ENCODE measurements around the gene SNCAIP.

DNA sequence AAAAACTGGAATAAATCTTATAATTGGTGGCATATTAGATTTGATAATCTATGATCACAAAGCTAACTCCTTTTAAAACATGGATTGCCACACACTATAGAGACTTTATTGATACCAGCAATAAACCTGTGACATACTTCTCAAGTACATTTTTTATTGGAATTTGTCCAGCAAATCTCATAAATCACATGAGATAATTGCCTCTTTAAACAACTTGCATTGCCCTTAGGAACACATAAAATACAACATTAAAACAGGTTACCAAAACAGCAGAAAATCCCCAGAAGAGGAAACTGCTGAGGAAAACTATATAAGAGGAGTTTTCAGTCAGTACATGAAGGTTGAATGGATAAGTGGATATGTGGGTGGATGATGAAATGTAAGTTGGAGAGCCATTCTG is 124.6 kb downstream of the SNCAIP start:
- TF ChIP-seq POLR2AphosphoS5 (IDR thresholded peaks at IDR 0.05; ENCODE audit: borderline replicate concordance, low read depth, low read length) (no peak), EZH2 (IDR thresholded peaks at IDR 0.05) (no peak)

All from SK-N-MC (cell line).